ENCODE measurements around the gene DCDC2B.
"Not testable (repeated sequence)": the region's sequence is repeated elsewhere in the genome, so short reads cannot be mapped to it uniquely, and the experiment has no call there.

The DCDC2B gene

GRCh38 chr1:32257227-32257508, 48.3 kb downstream of the DCDC2B start:
- H3K4me3 ChIP-seq (ENCODE audit: low read length), result no peak overlapping the region
- TF ChIP-seq CTCF (IDR thresholded peaks at IDR 0.05; ENCODE audit: insufficient read depth, low read depth, low read length, missing control alignments), result no peak
- no peak for DNase-seq (ENCODE audit: low read depth)

GRCh38 chr1:32263236-32263593, 54.3 kb downstream of the DCDC2B start:
- DNase-seq (ENCODE audit: low read depth); H3K4me3 ChIP-seq (ENCODE audit: low read length): not testable (repeated sequence)

- DNase-seq (ENCODE audit: low read depth), result no peak
- no peak overlapping the region for H3K4me3 ChIP-seq (ENCODE audit: low read length)
- TF ChIP-seq CTCF (IDR thresholded peaks at IDR 0.05; ENCODE audit: insufficient read depth, low read depth, low read length, missing control alignments), result no peak
Observed at GRCh38 chr1:32263744-32264143, 54.9 kb downstream of the DCDC2B start.

Measured in epithelial cell of esophagus (primary cell).